SU-DHL-6 (cell line): ENCODE measurements around the gene SLC25A40.

Experiments used
- H2AFZ ChIP-seq: fragments of 200-600 bp; sonication (generic); 2 replicates; pipeline ENCODE4 v1.6.1; 2014; ENCODE audit warnings: low read depth, mild to moderate bottlenecking, moderate library complexity, mixed read lengths, antibody characterized with exemption, low read length; ENCODE audit not compliant: severe bottlenecking
- H3F3A ChIP-seq: fragments of 200-600 bp; shearing (Covaris generic); 2 replicates; pipeline ENCODE4 v1.6.0; 2016; ENCODE audit warnings: antibody characterized with exemption, mild to moderate bottlenecking; ENCODE audit not compliant: insufficient read depth
- H3K27ac ChIP-seq: fragments of 200-600 bp; sonication (generic); 2 replicates; pipeline ENCODE4 v1.5.1; 2016; ENCODE audit warnings: low read depth, mild to moderate bottlenecking, low read length, moderate library complexity, mixed read lengths
- H3K27me3 ChIP-seq: fragments of 200-600 bp; sonication (generic), shearing (Covaris generic); 2 replicates; pipeline ENCODE4 v1.6.0; 2014; ENCODE audit warnings: mild to moderate bottlenecking, low read length
- H3K36me3 ChIP-seq: fragments of 200-600 bp; sonication (generic); 2 replicates; pipeline ENCODE4 v1.6.1; 2014; ENCODE audit warnings: mild to moderate bottlenecking, low read length, mixed read lengths
- H3K4me2 ChIP-seq: fragments of 300-600, 200-600 bp; shearing (Covaris generic), sonication (generic); 2 replicates; pipeline ENCODE4 v1.6.0; 2014; ENCODE audit warnings: low read length, low read depth, mild to moderate bottlenecking; ENCODE audit not compliant: poor library complexity, severe bottlenecking
- H3K4me3 ChIP-seq: fragments of 200-600 bp; sonication (generic); 2 replicates; pipeline ENCODE4 v1.5.1; 2014; ENCODE audit warnings: antibody characterized with exemption, low read length, mild to moderate bottlenecking, mixed read lengths; ENCODE audit not compliant: insufficient read depth, poor library complexity, severe bottlenecking
- H3K79me2 ChIP-seq: fragments of 200-600 bp; sonication (generic); 2 replicates; pipeline ENCODE4 v1.6.1; 2014; ENCODE audit warnings: mild to moderate bottlenecking, low read length, moderate library complexity; ENCODE audit not compliant: insufficient read depth
- H3K9ac ChIP-seq: fragments of 200-600 bp; sonication (generic); 2 replicates; pipeline ENCODE4 v1.7.0; 2014; ENCODE audit warnings: mild to moderate bottlenecking, low read length
- H3K9me2 ChIP-seq: fragments of 200-600 bp; sonication (generic); replicated peaks from 2 replicates; pipeline ENCODE4 v1.6.1; 2014; ENCODE audit warnings: low read length; ENCODE audit not compliant: insufficient read depth
- H3K9me3 ChIP-seq: fragments of 200-600 bp; sonication (generic); 2 replicates; pipeline ENCODE4 v1.6.1; 2014; ENCODE audit warnings: low read length, mixed read lengths; ENCODE audit not compliant: insufficient read depth
- H4K20me1 ChIP-seq: fragments of 200-600 bp; sonication (generic); 2 replicates; pipeline ENCODE4 v1.6.1; 2014; ENCODE audit warnings: low read depth, mild to moderate bottlenecking, antibody characterized with exemption, low read length, moderate library complexity, mixed read lengths
- CTCF ChIP-seq: fragments of 200-600 bp; sonication (generic); IDR thresholded peaks from one replicate; pipeline ENCODE4 v1.5.1; 2017; ENCODE audit warnings: antibody characterized with exemption, mild to moderate bottlenecking, low read length, moderate library complexity; ENCODE audit not compliant: insufficient read depth, poor library complexity, severe bottlenecking
- EZH2phosphoT487 ChIP-seq: fragments of 200-600 bp; sonication (generic), shearing (Covaris generic); conservative IDR thresholded peaks from 2 replicates; pipeline ENCODE4 v1.6.1; 2018; ENCODE audit warnings: mild to moderate bottlenecking, antibody characterized with exemption, low read length, moderate library complexity, mixed read lengths

SLC25A40 gene

GRCh38 chr7:87882151-87882937 is 6.2 kb upstream of the SLC25A40 start:
- no peak overlapping the region for H3K4me3 ChIP-seq
- H3F3A ChIP-seq = peaks cover 45% of the 10 kb centered on the region
- no peak for TF ChIP-seq EZH2phosphoT487
- H3K9me3 ChIP-seq = no peaks in the 10 kb centered on the region
- peak overlapping the region; percentile 1 for H3K4me2 ChIP-seq
- H3K79me2 ChIP-seq = peaks cover 98% of the 10 kb centered on the region
- H3K36me3 ChIP-seq = peaks cover 87% of the 10 kb centered on the region
- no peaks in the 10 kb centered on the region for H3K27me3 ChIP-seq
- H3K27ac ChIP-seq = no peak overlapping the region
- H3K9ac ChIP-seq = no peak overlapping the region
- peaks cover 37% of the 10 kb centered on the region for H4K20me1 ChIP-seq
- H2AFZ ChIP-seq = no peak overlapping the region
- H3K9me2 ChIP-seq = no peaks in the 10 kb centered on the region

GRCh38 chr7:87878208-87878735 is 2.1 kb upstream of the SLC25A40 start:
- H3K9me3 ChIP-seq = no peaks in the 10 kb centered on the region
- peaks cover 51% of the 10 kb centered on the region for H3K36me3 ChIP-seq
- H4K20me1 ChIP-seq = peaks cover 15% of the 10 kb centered on the region; the same call in 1 of the 2 replicates
- peaks cover 36% of the 10 kb centered on the region for H3F3A ChIP-seq
- peak overlapping the region; percentile 99 for H3K4me3 ChIP-seq
- no peaks in the 10 kb centered on the region for H3K27me3 ChIP-seq
- H3K27ac ChIP-seq = peak overlapping the region; percentile 95; the same call in 1 of the 2 replicates
- H3K9me2 ChIP-seq = no peaks in the 10 kb centered on the region
- H2AFZ ChIP-seq = no peak overlapping the region
- peak overlapping the region; percentile 97 for H3K9ac ChIP-seq
- H3K4me2 ChIP-seq = peak overlapping the region; percentile 82
- TF ChIP-seq EZH2phosphoT487 = no peak
- no peak for TF ChIP-seq CTCF
- peaks cover 95% of the 10 kb centered on the region for H3K79me2 ChIP-seq

- Histone ChIP-seq H3K27ac (peak overlapping the region; percentile 95), H3K9ac (peak overlapping the region; percentile 97), H2AFZ (peak overlapping the region; percentile 86), H3K36me3 (peaks cover 51% of the 10 kb centered on the region), H3K4me2 (peak overlapping the region; percentile 82), H3F3A (peaks cover 30% of the 10 kb centered on the region), H3K9me2 (no peaks in the 10 kb centered on the region), H3K27me3 (no peaks in the 10 kb centered on the region), H3K79me2 (peaks cover 95% of the 10 kb centered on the region), H3K4me3 (peak overlapping the region; percentile 99), H4K20me1 (peaks cover 12% of the 10 kb centered on the region; the same call in 1 of the 2 replicates), H3K9me3 (no peaks in the 10 kb centered on the region; the same call in 1 of the 2 replicates)
- TF ChIP-seq EZH2phosphoT487 = no peak
- no peak for TF ChIP-seq CTCF
These were observed 1.3 kb upstream of the SLC25A40 start for GRCh38 chr7:87877366-87878040.
